ENCODE data around the gene LDHD.
"Not testable (repeated sequence)": the region's sequence is repeated elsewhere in the genome, so short reads cannot be mapped to it uniquely, and the experiment has no call there.

The LDHD gene

GRCh38 chr16:75143941-75144340, 27.4 kb upstream of the LDHD start:
- H3K27ac ChIP-seq, result no peak overlapping the region
- TF ChIP-seq ZFX (IDR thresholded peaks at IDR 0.05; ENCODE audit: borderline replicate concordance) (no peak), CTCF (IDR thresholded peaks at IDR 0.05) (no peak)

DNA sequence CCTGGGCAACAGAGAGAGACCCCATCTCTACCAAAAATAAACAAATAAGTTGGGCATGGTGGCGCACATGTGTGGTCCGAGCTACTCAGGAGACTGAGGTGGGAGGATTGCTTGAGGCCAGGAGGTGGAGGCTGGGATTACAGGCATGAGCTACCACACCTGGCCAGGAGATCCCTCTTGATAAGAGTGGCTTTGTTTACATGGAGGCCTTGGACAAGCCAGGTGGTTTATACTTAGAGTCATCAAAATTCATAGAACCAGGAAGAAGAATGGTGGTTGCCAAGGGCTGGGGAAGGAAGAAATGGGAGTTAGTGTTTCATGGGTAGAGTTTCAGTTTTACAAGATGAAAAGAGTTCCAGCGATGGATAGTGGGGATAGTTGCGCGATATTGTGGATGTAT, 22.9 kb upstream of the LDHD start:
- H3K27ac ChIP-seq, result no peak overlapping the region
- no peak for TF ChIP-seq CTCF (IDR thresholded peaks at IDR 0.05)
- no peak for TF ChIP-seq ZFX (IDR thresholded peaks at IDR 0.05; ENCODE audit: borderline replicate concordance)

DNA sequence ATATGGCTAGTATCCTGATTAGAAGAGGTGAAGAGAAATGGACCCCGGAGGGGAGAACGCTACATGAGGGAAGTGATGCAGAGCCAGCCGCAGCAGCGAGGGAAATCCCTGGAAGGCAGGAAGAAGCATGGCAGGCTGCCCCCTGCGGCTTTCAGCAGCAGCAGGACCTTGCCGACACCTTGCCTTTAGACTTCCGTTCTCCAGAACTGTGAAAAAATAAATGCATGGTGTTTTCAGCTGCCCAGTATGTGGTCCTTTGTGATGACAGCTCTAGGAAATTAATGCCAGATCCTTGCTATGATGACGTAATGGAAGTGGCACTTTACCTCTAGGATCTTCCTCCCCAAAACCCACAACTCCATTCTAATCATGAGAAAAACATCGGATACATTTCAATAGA, 22.1 kb upstream of the LDHD start:
- no peak overlapping the region for H3K27ac ChIP-seq
- TF ChIP-seq CTCF (IDR thresholded peaks at IDR 0.05) (no peak), ZFX (IDR thresholded peaks at IDR 0.05; ENCODE audit: borderline replicate concordance) (no peak)

GRCh38 chr16:75138233-75138632, 21.7 kb upstream of the LDHD start:
- no peak overlapping the region for H3K27ac ChIP-seq
- no peak for TF ChIP-seq CTCF (IDR thresholded peaks at IDR 0.05)
- no peak for TF ChIP-seq ZFX (IDR thresholded peaks at IDR 0.05; ENCODE audit: borderline replicate concordance)

- no peak overlapping the region for H3K27ac ChIP-seq
- no peak for TF ChIP-seq ZFX (IDR thresholded peaks at IDR 0.05; ENCODE audit: borderline replicate concordance)
Observed at GRCh38 chr16:75131081-75131480, 14.5 kb upstream of the LDHD start.

DNA sequence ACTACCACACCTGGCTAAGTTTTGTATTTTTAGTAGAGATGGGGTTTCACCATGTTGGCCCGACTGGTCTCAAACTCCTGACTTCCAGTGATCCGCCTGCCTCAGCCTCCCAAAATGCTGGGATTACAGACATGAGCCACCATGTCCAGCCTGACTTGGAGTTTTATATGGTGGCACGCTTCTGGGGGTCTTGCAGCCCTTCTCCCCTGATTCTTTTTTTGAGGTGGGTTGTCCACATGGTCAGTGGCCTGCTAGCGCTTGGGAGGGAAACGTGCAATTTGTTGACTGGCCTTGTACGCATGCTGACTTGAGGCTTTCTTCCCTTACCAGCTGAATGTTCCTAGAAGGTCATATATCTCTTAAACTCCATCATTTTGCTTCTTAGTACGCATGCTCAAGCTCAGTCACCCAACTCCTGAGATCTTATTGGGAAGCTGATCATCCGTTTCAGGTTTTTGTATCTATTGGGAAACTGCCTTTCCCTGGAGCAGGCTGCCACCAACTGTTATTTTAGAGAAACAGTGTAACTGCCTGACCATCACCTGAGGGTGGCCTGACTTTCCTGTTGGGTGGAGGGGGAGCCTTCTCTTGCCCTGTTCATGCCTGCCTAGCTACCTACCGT, 13.7 kb upstream of the LDHD start:
- TF ChIP-seq ZFX (IDR thresholded peaks at IDR 0.05; ENCODE audit: borderline replicate concordance) (no peak), CTCF (IDR thresholded peaks at IDR 0.05) (no peak)
- no peak overlapping the region for H3K27ac ChIP-seq

- H3K27ac ChIP-seq, result not testable (repeated sequence)
Observed at GRCh38 chr16:75129421-75130149, 13.0 kb upstream of the LDHD start.

DNA sequence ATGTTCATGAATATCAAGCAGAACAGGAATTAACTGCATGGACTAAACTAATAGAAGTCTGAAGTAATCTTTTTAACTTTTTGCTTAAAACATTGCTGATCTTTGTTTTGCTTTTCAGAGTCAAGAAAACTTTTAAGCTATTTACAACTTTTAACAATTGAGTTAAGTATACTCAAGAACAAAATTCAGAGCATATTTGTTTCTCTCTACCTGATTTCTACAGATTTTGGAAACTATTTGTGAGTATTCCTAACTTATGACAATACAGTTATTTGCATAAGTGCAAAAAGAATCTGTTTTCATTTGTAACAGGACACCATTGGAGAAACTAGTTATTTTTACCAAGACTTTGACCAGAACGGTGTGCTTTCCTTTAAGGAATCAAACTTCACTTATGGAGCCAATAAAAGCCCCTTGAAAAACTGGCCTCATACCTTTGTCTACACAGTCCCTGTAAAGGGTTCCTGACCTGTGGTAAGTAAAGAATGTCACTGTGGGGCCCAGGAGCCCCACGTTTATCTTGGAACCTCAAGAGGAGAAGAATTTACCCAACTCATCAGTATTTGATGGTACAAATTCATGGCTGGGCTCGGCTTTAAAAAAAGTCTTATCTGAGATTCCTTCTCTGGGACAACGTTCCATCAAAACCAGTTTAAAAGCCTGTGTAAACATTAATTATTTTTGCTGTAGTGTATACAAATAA, 11.3 kb upstream of the LDHD start:
- TF ChIP-seq ZFX (IDR thresholded peaks at IDR 0.05; ENCODE audit: borderline replicate concordance) (no peak), CTCF (IDR thresholded peaks at IDR 0.05) (no peak)
- no peak overlapping the region for H3K27ac ChIP-seq

All from 22Rv1 (cell line).